Nucleus accumbens (tissue), 56 donors: Measurements from ENCODE around the gene TAOK2.
"Not testable (repeated sequence)": the region's sequence is repeated elsewhere in the genome, so short reads cannot be mapped to it uniquely, and the experiment has no call there.

Experiments used
- DNase-seq, 56 donors: peaks; one replicate each; lab custom pipeline; 2025; lab: John Stamatoyannopoulos, UW

The TAOK2 gene

GRCh38 chr16:29973384-29974246 is at the start of gene TAOK2:
Gene TAOK2, plus strand, starts transcription at chr16:29973868. Its CDS starts 3,905 bp downstream, at chr16:29977773.
- peak; percentile 90 to 100 (median 98) for DNase-seq

GRCh38 chr16:29925105-29925756 is 48.4 kb upstream of the TAOK2 start:
- DNase-seq = peak in 10 of 56 donors; percentile 4 to 46 (median 26)

- DNase-seq = peak in 54 of 56 donors; percentile 43 to 94 (median 84)
These were observed 47.6 kb upstream of the TAOK2 start, which contains the start of gene KCTD13 for GRCh38 chr16:29925781-29926710. Gene KCTD13, minus strand, starts transcription at chr16:29926226. Its CDS starts 193 bp downstream, at chr16:29926033.

- DNase-seq = peak in 20 of 56 donors; percentile 23 to 68 (median 50)
These were observed 47.0 kb upstream of the TAOK2 start for GRCh38 chr16:29926711-29927052.

GRCh38 chr16:29927070-29927905 is 46.4 kb upstream of the TAOK2 start:
- DNase-seq = peak in 25 of 56 donors; percentile 3 to 71 (median 34)

- DNase-seq = not testable (repeated sequence)
These were observed 41.9 kb upstream of the TAOK2 start for GRCh38 chr16:29931750-29932149.

GRCh38 chr16:29940656-29941055 is 33.0 kb upstream of the TAOK2 start:
- DNase-seq = peak in 4 of 56 donors; percentile 0 to 18 (median 5)

- DNase-seq = peak in 33 of 56 donors; percentile 10 to 84 (median 39)
These were observed 29.5 kb upstream of the TAOK2 start for GRCh38 chr16:29943846-29944799.

- no peak for DNase-seq
These were observed 25.8 kb upstream of the TAOK2 start for GRCh38 chr16:29947897-29948296.

- DNase-seq = no peak
These were observed 22.7 kb upstream of the TAOK2 start for GRCh38 chr16:29950806-29951461.

GRCh38 chr16:29951625-29952365 is 21.9 kb upstream of the TAOK2 start:
- DNase-seq = no peak

- DNase-seq = no peak
These were observed 14.9 kb upstream of the TAOK2 start for GRCh38 chr16:29958756-29959155.

GRCh38 chr16:29959293-29959692 is 14.4 kb upstream of the TAOK2 start:
- DNase-seq = no peak

GRCh38 chr16:29959821-29960220 is 13.8 kb upstream of the TAOK2 start:
- DNase-seq = not testable (repeated sequence)

- peak in 1 of 56 donors; percentile 55 for DNase-seq
These were observed 12.6 kb upstream of the TAOK2 start for GRCh38 chr16:29961127-29961478.

- DNase-seq = peak; percentile 37 to 94 (median 84)
These were observed 12.0 kb upstream of the TAOK2 start, which contains the start of gene TMEM219 for GRCh38 chr16:29961479-29962343. Gene TMEM219, plus strand, starts transcription at chr16:29962079. Its CDS starts 1,065 bp downstream, at chr16:29963144.
